Mucosa of stomach (tissue), 1 donor: ENCODE data around the gene CD19.
"Not testable (repeated sequence)": the region's sequence is repeated elsewhere in the genome, so short reads cannot be mapped to it uniquely, and the experiment has no call there.

ENCODE experiments used
- H3K27me3 ChIP-seq: one replicate; pipeline ENCODE4 v1.7.0; 2013; ENCODE audit warnings: mild to moderate bottlenecking, low read length; ENCODE audit not compliant: control insufficient read depth, insufficient read depth
- H3K36me3 ChIP-seq: one replicate; pipeline ENCODE4 v1.7.0; 2013; ENCODE audit warnings: low read length; ENCODE audit not compliant: control insufficient read depth, insufficient read depth
- H3K4me1 ChIP-seq: one replicate; pipeline ENCODE4 v1.7.0; 2013; ENCODE audit warnings: mild to moderate bottlenecking, low read length; ENCODE audit not compliant: control insufficient read depth, insufficient read depth
- H3K4me3 ChIP-seq: one replicate; pipeline ENCODE4 v1.7.0; 2013; ENCODE audit warnings: low read length
- H3K9ac ChIP-seq: one replicate; pipeline ENCODE4 v1.7.0; 2013; ENCODE audit warnings: mild to moderate bottlenecking, low read length, moderate library complexity
- H3K9me3 ChIP-seq: one replicate; pipeline ENCODE4 v1.7.0; 2013; ENCODE audit warnings: mild to moderate bottlenecking, low read length, moderate library complexity; ENCODE audit not compliant: control insufficient read depth
- donor health status: Pancreatic carcinoma.

CD19 gene

GRCh38 chr16:28950648-28951409 is 19.1 kb downstream of the CD19 start, which contains the start of gene NFATC2IP:
TSS of gene NFATC2IP (plus strand) at chr16:28950937. CDS start at chr16:28951012, 75 bp downstream.
- Histone ChIP-seq H3K27me3 (no peaks in the 10 kb centered on the region), H3K9me3 (no peaks in the 10 kb centered on the region), H3K9ac (peak within 1 kb of the TSS; percentile 69), H3K4me3 (peak within 1 kb of the TSS; percentile 55), H3K36me3 (peaks cover 5% of the 10 kb centered on the region), H3K4me1 (peaks cover 20% of the 10 kb centered on the region)

DNA sequence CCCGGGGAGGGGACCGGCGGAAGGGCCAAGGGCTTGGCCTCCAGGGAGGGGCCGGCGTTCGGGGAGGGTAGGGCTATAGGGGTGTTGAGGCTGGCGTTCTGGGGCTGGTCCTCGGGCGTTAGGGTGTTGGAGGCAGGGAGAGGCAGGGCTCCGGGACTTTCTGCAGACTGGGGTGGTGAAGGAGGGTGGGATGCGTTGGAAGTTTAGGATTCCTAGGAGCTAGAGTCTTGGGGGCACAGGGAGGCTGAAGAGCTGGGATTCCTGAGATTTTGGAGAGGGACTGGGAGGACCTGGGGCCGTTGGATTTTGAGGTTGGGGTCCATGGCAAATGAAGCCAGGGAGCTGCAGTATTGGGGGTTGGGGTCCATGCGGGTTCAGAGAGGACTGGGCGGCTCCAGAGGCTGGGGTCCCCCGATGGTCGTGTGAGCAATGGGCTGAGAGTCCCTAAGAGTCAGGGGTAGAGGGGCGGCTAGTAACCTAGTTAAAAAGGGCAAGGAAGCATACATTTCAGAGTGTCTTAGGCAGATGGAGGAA is 19.7 kb downstream of the CD19 start:
- H3K36me3 ChIP-seq: peaks cover 10% of the 10 kb centered on the region
- H3K9me3 ChIP-seq: no peaks in the 10 kb centered on the region
- H3K4me3 ChIP-seq: peak overlapping the region; percentile 55
- no peaks in the 10 kb centered on the region for H3K27me3 ChIP-seq
- H3K4me1 ChIP-seq: peaks cover 18% of the 10 kb centered on the region
- peak overlapping the region; percentile 69 for H3K9ac ChIP-seq

DNA sequence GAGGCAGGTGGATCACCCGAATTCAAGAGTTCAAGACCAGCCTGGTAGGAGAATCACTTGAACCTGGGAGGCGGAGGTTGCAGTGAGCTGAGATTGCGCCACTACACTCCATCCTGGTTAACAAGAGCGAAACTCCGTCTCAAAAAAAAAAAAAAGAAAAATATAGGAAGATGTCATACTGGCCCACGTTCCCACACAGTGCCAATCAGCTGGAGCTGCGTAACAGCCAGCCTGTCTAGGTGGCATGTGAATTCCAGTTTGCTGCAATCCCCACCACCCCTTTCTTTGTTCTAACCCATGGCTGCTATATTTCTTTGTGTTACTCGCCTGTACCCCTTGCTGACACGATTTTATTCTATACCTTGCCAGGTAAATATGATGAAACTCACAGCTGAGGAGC is 26.4 kb downstream of the CD19 start:
- Histone ChIP-seq H3K27me3 (no peaks in the 10 kb centered on the region), H3K4me3 (no peak overlapping the region), H3K9me3 (no peaks in the 10 kb centered on the region), H3K36me3 (peaks cover 18% of the 10 kb centered on the region), H3K4me1 (no peaks in the 10 kb centered on the region), H3K9ac (no peak overlapping the region)

DNA sequence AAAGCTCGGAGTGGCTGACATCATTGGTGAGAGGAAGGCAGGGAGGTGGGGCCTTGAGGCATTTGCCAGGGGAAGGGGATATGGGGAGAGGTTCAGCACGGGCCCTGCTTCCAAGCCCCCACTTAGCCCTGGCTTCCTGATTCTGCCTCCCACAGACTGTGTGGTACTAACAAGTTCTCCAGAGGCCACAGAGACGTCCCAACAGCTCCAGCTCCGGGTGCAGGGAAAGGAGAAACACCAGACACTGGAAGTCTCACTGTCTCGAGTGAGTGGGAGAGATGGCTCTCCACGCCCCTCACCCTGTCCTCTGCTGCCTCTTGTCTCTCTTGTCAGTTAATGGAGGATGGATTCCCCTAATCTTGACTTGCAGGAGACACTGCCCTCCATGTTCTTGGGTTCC is 27.1 kb downstream of the CD19 start:
- H3K9me3 ChIP-seq: no peaks in the 10 kb centered on the region
- H3K36me3 ChIP-seq: peaks cover 24% of the 10 kb centered on the region
- no peaks in the 10 kb centered on the region for H3K4me1 ChIP-seq
- H3K4me3 ChIP-seq: no peak overlapping the region
- H3K9ac ChIP-seq: no peak overlapping the region
- no peaks in the 10 kb centered on the region for H3K27me3 ChIP-seq

DNA sequence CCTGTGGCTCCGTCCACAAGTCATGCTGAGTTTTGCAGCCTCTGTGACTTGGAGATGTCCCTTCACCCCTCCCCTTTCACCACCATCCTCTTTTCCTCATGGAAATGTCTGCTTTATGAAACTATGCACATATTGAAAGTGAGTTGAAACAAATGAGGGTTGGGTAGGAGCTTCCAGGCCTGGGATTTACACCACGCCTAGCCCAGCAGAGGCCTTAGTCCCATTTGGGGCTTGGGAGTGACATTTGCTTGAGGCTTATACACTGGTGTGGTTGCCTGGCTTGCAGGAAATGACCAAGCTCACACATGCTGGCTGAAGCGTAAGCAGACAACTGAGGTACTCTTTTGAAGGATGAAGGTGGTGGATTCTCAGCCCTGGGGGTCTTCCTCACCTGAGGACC is 32.3 kb downstream of the CD19 start:
- H3K4me3 ChIP-seq: no peak overlapping the region
- no peaks in the 10 kb centered on the region for H3K27me3 ChIP-seq
- no peaks in the 10 kb centered on the region for H3K9me3 ChIP-seq
- H3K4me1 ChIP-seq: no peaks in the 10 kb centered on the region
- no peak overlapping the region for H3K9ac ChIP-seq
- H3K36me3 ChIP-seq: peaks cover 12% of the 10 kb centered on the region

DNA sequence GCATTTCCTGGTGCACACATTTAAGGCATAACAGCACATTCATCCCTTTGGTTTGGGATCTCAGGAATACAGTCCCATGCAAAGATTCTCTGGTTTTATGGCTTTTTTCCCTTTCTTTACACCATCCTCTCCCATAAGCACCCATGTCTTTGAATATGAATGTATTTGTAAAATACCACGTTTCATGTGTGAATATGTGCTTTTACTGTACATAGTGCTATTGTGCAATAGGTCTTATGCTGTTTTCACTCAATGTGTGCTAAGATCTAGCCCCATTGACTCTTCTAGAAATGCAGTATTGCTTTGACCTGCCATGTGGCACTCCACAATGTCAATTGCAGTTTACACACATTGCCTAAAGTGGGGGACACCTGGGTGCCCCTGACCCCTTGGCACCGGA is 32.7 kb downstream of the CD19 start:
- H3K9me3 ChIP-seq: no peaks in the 10 kb centered on the region
- H3K4me3 ChIP-seq: no peak overlapping the region
- no peaks in the 10 kb centered on the region for H3K4me1 ChIP-seq
- H3K9ac ChIP-seq: no peak overlapping the region
- H3K27me3 ChIP-seq: no peaks in the 10 kb centered on the region
- H3K36me3 ChIP-seq: peaks cover 12% of the 10 kb centered on the region

- Histone ChIP-seq H3K4me1 (no peaks in the 10 kb centered on the region), H3K36me3 (peaks cover 12% of the 10 kb centered on the region), H3K9ac (no peak overlapping the region), H3K9me3 (no peaks in the 10 kb centered on the region), H3K4me3 (no peak overlapping the region), H3K27me3 (no peaks in the 10 kb centered on the region)
Measured at GRCh38 chr16:28967156-28967555, 35.4 kb downstream of the CD19 start.

GRCh38 chr16:28969696-28970095 is 37.9 kb downstream of the CD19 start:
- not testable (repeated sequence) for H3K4me3 ChIP-seq, H3K9ac ChIP-seq, H3K27me3 ChIP-seq, H3K9me3 ChIP-seq, H3K36me3 ChIP-seq
- peaks cover 11% of the 10 kb centered on the region for H3K4me1 ChIP-seq

- H3K9ac ChIP-seq: peak overlapping the region; percentile 88
- H3K9me3 ChIP-seq: no peaks in the 10 kb centered on the region
- H3K4me3 ChIP-seq: peak overlapping the region; percentile 77
- H3K36me3 ChIP-seq: no peaks in the 10 kb centered on the region
- no peaks in the 10 kb centered on the region for H3K27me3 ChIP-seq
- H3K4me1 ChIP-seq: peaks cover 16% of the 10 kb centered on the region
Measured at GRCh38 chr16:28974007-28974436, 42.3 kb downstream of the CD19 start.

DNA sequence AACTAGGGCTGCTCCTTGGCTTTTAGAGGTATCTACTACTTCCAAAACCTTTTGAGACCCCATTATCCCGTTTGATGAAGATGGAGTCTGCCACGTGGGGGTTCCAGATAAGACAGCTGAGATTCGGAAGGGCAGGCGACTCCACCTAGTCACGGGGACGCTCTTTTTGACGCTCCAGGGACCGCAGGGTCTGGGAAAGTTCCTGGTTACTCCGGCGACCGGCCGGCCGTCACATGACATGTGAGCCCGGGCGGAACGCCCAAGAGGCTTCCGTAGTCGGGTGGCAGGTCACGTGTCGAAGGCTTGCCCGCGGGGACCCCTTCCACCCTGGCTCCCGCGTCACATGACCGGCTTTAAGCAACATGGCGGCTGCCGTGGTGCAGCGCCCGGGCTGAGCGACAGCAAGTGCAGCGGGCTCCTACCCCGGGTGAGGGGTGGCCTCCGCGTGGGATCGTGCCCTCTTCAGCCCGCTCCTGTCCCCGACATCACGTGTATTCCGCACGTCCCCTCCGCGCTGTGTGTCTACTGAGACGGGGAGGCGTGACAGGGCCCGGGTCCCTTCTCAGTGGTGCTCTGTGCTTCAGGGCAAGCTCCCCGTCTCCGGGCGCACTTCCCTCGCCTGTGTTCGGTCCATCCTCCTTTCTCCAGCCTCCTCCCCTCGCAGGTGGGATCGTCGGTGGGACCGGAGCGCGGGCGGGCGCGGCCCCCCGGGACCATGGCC is 42.8 kb downstream of the CD19 start, which contains the start of gene SPNS1:
Gene SPNS1 (plus strand): TSS at position 342 of the 721 bp plus-strand sequence. CDS start 374 bp downstream, at position 716.
- H3K27me3 ChIP-seq: no peaks in the 10 kb centered on the region
- H3K36me3 ChIP-seq: no peaks in the 10 kb centered on the region
- no peaks in the 10 kb centered on the region for H3K9me3 ChIP-seq
- peaks cover 16% of the 10 kb centered on the region for H3K4me1 ChIP-seq
- H3K4me3 ChIP-seq: peak within 1 kb of the TSS; percentile 77
- peak within 1 kb of the TSS; percentile 88 for H3K9ac ChIP-seq

DNA sequence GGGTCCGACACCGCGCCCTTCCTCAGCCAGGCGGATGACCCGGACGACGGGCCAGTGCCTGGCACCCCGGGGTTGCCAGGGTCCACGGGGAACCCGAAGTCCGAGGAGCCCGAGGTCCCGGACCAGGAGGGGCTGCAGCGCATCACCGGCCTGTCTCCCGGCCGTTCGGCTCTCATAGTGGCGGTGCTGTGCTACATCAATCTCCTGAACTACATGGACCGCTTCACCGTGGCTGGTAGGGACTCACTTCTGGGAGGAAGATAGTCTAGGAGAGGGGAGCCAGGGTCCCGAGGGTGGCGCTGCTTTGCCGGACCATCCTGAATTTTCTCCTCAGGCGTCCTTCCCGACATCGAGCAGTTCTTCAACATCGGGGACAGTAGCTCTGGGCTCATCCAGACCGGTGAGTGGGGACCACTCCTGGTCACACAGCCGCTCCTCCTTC is 43.4 kb downstream of the CD19 start:
- Histone ChIP-seq H3K27me3 (no peaks in the 10 kb centered on the region), H3K4me3 (peak overlapping the region; percentile 77), H3K9me3 (no peaks in the 10 kb centered on the region), H3K9ac (peak overlapping the region; percentile 88), H3K4me1 (peaks cover 16% of the 10 kb centered on the region), H3K36me3 (no peaks in the 10 kb centered on the region)
